T47D (cell line): Measurements from ENCODE around the gene ENHO.
A peak's percentile ranks its signal among the peaks of the same experiment; 100 is the strongest.

Experiments
- DNase-seq, 2 experiments: peaks; one replicate each; pipeline versions ENCODE4 v3.0.0 to v3.0.0-alpha.2; 2011 to 2012; ENCODE audit warnings: low read depth in 1 of 2, low spot score in 1 of 2
- JUND ChIP-seq: IDR thresholded peaks from 2 replicates; pipeline ENCODE4 v1.6.1; 2012; ENCODE audit warnings: low read depth
- in situ Hi-C: cut with HindIII; loops from 2 replicates; pipeline ENCODE4 v1.10.0; 2016; ENCODE audit warnings: low sequenced_read_pairs, low pct_unique_long_range_greater_than_20kb

The ENHO gene

GRCh38 chr9:34522971-34523797 is at the start of gene ENHO:
Gene ENHO (minus strand): TSS chr9:34522990. CDS start chr9:34521695, 1,295 bp downstream.
- in situ Hi-C loops, result no loop called here
- TF ChIP-seq JUND, result no peak
- DNase-seq, result peak; percentile 88 to 91

DNA sequence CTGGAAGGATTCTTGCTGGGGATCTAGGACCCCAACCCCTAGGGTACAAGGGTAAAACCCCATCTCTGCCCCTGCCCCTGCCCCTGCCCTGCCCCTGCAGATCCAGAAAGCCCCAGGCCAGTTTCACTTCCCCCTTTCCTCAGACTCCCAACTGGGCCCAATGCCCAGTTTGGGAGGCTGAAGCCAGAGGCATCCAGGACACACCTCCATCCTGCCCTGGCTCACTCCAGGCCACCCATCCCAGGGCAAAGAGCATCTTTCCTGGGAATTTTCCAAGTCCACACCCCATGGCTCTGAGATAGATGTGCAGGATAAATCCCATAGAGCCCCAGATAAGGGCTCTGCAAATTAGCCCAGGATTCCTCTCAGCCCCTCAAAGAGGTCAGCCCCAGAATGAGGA is 49.3 kb upstream of the ENHO start:
- no peak for TF ChIP-seq JUND
- no peak for DNase-seq
- in situ Hi-C loops, result no loop called here

- no peak for DNase-seq
- TF ChIP-seq JUND, result no peak
- in situ Hi-C loops, result no loop called here
Observed at GRCh38 chr9:34571481-34571810, 48.7 kb upstream of the ENHO start.

- in situ Hi-C loops, result no loop called here
- TF ChIP-seq JUND, result no peak
- no peak for DNase-seq
Observed at GRCh38 chr9:34570809-34571480, 48.2 kb upstream of the ENHO start.

DNA sequence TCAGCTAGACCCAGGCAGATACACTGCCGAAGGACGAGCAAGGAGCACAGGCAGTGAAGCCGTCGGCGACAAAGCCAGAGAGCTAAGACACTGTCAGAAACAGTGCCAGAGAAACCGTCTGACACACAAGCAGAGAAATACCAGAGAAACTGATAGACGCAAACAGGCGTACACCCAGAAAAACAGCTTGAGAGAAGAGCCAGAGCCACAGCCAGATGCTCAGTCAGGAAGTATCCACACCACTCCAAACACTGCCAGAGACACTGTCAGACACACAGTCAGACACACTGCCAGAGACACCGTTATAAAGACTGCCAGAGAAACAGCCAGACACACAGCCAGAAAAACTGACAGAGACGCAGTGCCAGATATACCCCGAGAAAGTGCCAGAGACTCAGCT is 47.6 kb upstream of the ENHO start:
- no peak for DNase-seq
- in situ Hi-C loops, result no loop called here

DNA sequence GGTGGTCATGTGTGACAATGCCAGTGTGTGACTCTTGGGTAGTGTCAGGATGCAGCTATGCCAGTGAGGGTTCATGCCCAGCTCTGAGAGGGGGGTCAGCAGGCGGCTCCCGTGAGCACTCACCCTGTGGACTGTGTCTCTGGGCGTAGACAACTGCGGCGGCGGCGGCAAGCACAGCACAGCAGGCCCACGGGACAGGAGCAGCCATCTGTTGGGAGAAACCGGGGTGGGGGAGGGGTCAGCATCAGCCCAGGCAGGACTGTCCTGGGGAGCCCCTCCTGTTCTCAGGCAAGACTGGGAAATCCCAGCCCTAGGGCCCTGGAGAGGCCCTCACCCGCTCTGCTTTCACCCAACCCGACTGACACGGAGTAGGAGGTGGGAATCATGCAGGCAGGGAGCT is 46.0 kb upstream of the ENHO start:
- in situ Hi-C loops, result no loop called here
- DNase-seq, result no peak
- TF ChIP-seq JUND, result no peak

More for the DNA sequence above, 47.6 kb upstream of the ENHO start:
- TF ChIP-seq JUND, result no peak

- in situ Hi-C loops, result no loop called here
- DNase-seq, result no peak
- no peak for TF ChIP-seq JUND
Observed at GRCh38 chr9:34568133-34568532, 45.3 kb upstream of the ENHO start.

GRCh38 chr9:34566972-34567371 is 44.2 kb upstream of the ENHO start:
- in situ Hi-C loops, result no loop called here
- no peak for DNase-seq
- no peak for TF ChIP-seq JUND

DNA sequence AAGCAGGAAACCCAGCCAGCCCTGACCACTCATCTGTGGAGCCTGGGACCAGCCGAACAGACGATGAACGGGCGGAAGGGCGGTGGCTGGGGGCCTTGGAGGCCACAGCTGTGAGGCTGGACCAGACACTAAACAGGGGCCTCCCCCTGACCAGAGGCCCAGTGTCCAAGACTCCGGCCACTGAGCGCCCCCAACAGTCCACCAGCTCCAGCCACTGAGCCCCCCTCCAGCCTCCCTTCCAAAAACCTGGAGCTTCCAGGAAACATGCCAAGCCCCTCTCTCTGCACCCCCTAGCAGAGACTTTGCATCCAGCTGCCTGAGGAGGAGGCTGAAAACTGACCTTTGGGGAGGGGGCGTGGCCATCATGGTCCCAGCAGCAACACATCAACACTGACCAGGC is 43.5 kb upstream of the ENHO start:
- in situ Hi-C loops, result no loop called here
- DNase-seq, result no peak
- TF ChIP-seq JUND, result no peak

DNA sequence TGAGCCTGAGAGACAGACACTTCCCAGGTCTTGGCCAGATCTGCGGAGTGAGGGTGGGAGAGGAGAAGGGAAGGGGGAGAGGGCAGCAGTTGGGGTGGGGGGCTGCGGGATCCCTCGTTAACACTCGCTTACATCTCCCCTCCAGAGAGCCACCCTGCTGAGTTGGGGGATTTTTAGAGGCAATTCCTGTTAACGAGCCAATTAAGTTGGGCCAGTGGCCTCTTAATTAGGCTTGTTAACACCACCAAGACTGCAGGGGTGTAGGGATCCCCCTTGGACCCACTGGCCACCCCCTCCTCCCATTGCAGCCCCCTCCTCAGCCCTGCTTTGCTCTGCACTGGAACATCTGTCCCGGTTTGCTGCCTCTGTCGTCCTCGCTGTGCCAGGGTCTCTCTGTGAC is 43.1 kb upstream of the ENHO start:
- in situ Hi-C loops, result no loop called here
- DNase-seq, result no peak
- TF ChIP-seq JUND, result no peak

DNA sequence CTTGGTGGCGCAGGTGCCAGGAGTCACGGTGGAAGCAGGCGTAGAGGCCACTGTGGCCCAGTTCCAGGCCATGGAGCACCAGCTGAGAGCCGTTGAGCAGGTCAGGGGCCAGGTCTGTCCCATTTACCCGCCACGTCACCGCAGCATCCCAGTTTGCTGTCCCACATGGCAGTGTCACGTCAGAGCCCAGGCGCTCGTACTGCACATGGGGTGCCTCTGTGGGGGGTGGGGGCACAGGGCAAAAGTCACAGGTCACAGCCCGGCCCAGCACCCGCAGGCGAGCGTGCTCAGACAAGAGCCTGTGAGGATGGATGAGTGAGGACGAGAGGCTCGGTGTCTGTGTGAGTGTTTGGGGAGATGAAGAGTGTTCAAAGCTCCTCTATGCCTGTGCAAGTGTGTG is 41.8 kb upstream of the ENHO start:
- no peak for TF ChIP-seq JUND
- in situ Hi-C loops, result no loop called here
- no peak for DNase-seq

DNA sequence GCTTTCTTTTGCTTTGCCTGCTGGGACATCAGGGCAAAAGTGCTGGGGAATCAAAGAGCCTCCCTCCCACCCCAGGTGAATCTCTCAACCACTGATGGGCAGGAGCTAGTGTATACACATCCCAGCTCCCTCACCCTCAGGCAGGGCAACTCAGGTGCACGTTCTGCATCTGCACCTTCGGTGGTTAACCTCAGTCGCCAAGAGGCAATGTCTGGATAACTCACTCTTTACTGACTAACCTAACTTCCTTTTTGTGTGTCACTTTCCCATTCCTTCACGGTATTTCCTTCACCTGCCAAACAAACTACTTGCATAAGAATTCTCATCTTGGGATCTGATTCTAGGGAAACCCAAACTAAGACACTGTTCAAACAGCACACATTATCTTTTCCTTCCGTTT is 40.5 kb upstream of the ENHO start:
- TF ChIP-seq JUND, result no peak
- in situ Hi-C loops, result no loop called here
- DNase-seq, result no peak

DNA sequence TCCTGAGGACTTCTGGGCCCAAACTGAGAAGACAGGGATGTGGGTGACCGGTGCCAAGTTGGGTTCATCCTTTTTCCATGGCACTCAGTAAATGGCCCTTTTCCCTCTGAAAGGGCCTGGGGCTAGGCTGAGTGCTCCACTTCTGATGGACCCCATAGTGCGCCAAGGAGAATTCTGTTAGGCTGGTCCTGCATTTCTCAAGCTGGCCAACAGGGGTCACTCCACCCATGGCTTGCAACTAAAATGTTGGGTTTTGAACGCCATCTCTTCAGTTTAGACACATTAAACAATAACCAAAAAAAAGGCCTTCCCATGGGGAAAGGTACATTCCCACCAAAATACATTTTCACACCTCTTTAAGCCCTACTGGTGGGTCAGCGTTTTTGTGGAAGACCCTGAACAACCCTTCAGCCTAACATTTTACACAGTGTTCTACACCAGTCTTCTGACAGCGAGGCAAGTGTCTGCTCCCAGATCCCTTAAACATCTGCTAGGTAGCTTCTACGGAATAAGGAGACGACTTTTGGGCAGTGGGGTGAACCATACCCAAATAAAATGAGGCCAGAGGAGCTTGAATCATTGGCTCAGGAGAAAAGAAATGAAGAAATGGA is 39.5 kb upstream of the ENHO start:
- no peak for DNase-seq
- no peak for TF ChIP-seq JUND
- in situ Hi-C loops, result no loop called here
